GM06990 (cell line): ENCODE data around the gene TRAPPC6A.

Experiments
- DNase-seq: peaks from one replicate; pipeline ENCODE4 v3.0.0-alpha.2; 2011; ENCODE audit not compliant: insufficient read length; ENCODE audit errors: extremely low read depth
- H3K27me3 ChIP-seq: replicated peaks from 2 replicates; pipeline ENCODE4 v1.6.0; 2011; ENCODE audit warnings: low read length; ENCODE audit not compliant: control insufficient read depth, insufficient read depth
- H3K36me3 ChIP-seq: 2 replicates; pipeline ENCODE4 v1.5.1; 2011; ENCODE audit warnings: low read length; ENCODE audit not compliant: control insufficient read depth, insufficient read depth
- H3K4me3 ChIP-seq: replicated peaks from 2 replicates; pipeline ENCODE4 v1.5.1; 2011; ENCODE audit warnings: low read depth, mild to moderate bottlenecking, control low read depth, low read length
- CTCF ChIP-seq: IDR thresholded peaks from 2 replicates; pipeline ENCODE4 v1.5.1; 2011; ENCODE audit warnings: low read length, control low read depth, mild to moderate bottlenecking, inconsistent platforms; ENCODE audit not compliant: insufficient read depth, poor library complexity, severe bottlenecking

Gene TRAPPC6A

GRCh38 chr19:45177817-45178261 lies at the start of gene TRAPPC6A:
Gene TRAPPC6A, minus strand, starts transcription at chr19:45178237. Its CDS starts 19 bp downstream, at chr19:45178218.
- DNase-seq, result no peak
- H3K27me3 ChIP-seq, result no peaks in the 10 kb centered on the region
- TF ChIP-seq CTCF, result no peak
- no peaks in the 10 kb centered on the region; the same call in none of the 2 replicates for H3K36me3 ChIP-seq
- H3K4me3 ChIP-seq, result peak within 1 kb of the TSS; percentile 93

DNA sequence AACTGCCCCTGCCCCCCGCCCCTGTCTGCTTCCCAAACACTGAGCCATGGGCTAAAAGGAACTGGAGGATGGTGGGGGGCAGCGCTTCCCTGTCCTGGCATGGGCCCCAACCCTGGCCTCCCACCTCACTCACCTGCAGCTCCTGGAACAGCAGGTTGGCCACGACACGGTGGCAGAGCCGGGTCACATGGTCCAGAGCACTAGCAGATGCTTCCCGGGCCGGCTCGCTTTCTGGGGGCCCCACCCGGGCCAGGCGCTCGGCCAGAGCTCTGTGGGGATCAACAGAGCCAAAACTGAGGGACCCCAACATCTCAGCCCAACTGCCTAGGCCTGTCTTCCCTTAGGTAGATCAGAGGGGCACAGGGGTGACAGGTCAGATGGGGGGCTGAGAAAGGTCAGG lies 46.6 kb upstream of the TRAPPC6A start:
- Histone ChIP-seq H3K36me3 (no peaks in the 10 kb centered on the region), H3K4me3 (no peak overlapping the region), H3K27me3 (no peaks in the 10 kb centered on the region)
- no peak for TF ChIP-seq CTCF
- no peak for DNase-seq

DNA sequence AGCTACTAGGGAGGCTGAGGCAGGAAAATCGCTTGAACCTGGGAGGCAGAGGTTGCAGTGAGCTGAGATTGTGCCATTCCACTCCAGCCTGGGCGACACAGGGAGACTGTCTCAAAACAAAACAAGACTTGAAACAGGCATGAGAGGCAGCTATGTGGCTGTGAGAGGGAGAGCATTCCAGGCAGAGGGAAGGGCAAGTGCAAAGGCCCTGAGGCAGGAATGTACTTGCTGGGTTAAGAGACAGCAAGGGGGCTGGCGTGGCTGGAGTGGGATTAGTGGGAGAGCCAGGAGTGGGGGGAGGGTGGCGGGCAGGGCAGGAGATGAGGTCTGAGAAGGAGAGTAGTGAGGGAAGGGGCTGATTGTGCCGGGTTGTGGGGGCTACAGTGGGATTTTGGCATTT lies 45.8 kb upstream of the TRAPPC6A start:
- Histone ChIP-seq H3K27me3 (no peaks in the 10 kb centered on the region), H3K36me3 (no peaks in the 10 kb centered on the region), H3K4me3 (no peak overlapping the region)
- no peak for DNase-seq
- no peak for TF ChIP-seq CTCF

DNA sequence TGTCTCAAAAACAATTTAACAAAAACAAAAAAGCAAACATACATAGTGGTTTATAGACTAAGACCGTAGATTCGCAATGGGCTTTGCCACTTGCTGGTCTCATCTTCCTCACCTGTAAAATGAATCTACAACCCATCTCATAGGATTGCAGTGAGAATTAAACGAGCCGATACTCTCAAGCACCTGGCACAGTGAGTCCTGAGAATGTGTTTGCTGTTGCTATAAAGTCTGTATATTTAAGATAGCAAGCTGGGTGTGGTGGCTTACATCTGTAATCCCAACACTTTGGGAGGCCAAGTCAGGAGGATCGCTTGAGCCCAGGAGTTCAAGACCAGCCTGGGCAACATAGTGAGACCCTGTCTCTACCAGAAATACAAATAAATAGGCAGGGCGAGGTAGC lies 44.7 kb upstream of the TRAPPC6A start:
- H3K36me3 ChIP-seq, result no peaks in the 10 kb centered on the region
- no peaks in the 10 kb centered on the region for H3K27me3 ChIP-seq
- no peak for TF ChIP-seq CTCF
- DNase-seq, result no peak
- no peak overlapping the region for H3K4me3 ChIP-seq

- DNase-seq, result no peak
- H3K4me3 ChIP-seq, result no peak overlapping the region
- H3K27me3 ChIP-seq, result no peaks in the 10 kb centered on the region; the same call in 1 of the 2 replicates
- no peaks in the 10 kb centered on the region for H3K36me3 ChIP-seq
- TF ChIP-seq CTCF, result no peak
Observed at GRCh38 chr19:45218911-45219743, 41.1 kb upstream of the TRAPPC6A start.
